Glomerular endothelial cell (primary cell): ENCODE measurements around the gene GPSM1. TPM values are rescaled to one million over a fixed set of nuclear protein-coding genes. Genes with fewer than 3 reads are reported as not detected.

Source experiments
- DNase-seq: peaks from one replicate; pipeline ENCODE4 v3.0.0-alpha.2; 2011; ENCODE audit warnings: low read depth, low spot score; ENCODE audit errors: extremely low read depth
- total RNA-seq: library from RNA; depleted of rRNA; stranded (reverse); fragments of >200 nt; gene quantifications from 2 replicates; pipeline ENCODE4 v1.2.3, GENCODE V29; 2015

GPSM1 gene
- total RNA-seq, 1 donor from 2014 or later = 45.0 TPM

- no peak for DNase-seq
Observed at GRCh38 chr9:136289651-136290507, 37.5 kb upstream of the GPSM1 start.

DNA sequence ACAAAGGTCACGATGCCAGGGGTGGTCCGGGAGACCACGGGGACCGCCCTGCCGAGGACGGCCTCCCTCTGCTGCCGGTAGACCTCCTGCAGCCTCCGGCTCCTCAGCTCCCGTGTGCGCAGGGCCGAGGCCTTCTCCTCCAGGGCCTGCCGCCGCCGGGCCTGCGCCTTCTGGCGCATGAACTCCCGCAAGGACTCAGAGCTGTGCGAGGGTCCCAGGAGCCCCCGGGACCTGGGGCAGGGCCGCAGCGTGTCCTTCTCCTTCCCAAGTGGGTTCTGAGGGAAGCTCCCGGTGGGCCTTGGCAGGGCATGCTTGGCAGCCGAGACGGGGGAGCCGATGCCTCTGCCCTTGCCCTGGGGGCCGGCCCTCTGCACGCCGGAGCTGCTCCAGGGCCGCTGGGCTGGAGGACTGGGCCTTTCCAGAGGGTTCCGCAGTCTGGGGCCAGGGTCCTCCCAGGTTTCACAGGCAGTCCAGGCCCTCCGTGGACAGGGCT, 36.8 kb upstream of the GPSM1 start:
- DNase-seq = no peak

- DNase-seq = no peak
Observed at GRCh38 chr9:136291306-136292025, 35.9 kb upstream of the GPSM1 start.

- no peak for DNase-seq
Observed at GRCh38 chr9:136292026-136292538, 35.3 kb upstream of the GPSM1 start.

DNA sequence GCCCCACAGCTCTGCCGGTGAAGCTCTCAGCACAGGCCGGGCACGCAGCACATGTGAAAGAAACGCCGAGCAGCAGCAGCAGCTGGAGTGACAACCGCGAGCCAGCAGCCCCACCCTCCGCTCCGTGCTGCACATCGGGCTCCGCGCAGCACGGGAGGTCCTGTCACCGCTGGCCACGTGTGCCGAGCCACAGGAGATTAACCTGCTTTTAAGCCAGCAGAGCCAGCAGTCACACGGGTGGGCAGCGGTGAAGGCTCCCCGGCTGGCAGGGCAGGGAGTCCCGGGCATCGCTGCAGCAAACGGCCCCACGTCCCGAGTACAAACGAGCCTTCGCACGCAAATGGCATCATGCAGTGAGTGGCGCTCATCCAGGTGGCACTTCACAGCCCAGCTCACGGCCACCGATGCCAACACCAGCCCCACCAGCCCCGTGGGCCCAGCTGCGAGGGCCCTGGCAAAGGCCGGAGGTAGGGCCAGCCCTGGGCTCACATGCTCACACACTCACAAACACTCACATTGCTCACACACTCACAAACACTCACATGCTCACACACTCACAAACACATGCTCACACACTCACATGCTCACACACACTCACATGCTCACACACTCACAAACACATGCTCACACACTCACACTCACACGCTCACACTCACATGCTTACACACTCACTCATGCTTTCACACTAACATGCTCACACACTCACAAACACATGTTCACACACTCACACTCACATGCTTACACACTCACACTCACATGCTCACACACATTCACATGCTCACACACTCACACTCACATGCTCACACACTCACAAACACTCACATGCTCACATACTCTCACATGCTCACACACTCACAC, 34.5 kb upstream of the GPSM1 start:
- DNase-seq = no peak

DNA sequence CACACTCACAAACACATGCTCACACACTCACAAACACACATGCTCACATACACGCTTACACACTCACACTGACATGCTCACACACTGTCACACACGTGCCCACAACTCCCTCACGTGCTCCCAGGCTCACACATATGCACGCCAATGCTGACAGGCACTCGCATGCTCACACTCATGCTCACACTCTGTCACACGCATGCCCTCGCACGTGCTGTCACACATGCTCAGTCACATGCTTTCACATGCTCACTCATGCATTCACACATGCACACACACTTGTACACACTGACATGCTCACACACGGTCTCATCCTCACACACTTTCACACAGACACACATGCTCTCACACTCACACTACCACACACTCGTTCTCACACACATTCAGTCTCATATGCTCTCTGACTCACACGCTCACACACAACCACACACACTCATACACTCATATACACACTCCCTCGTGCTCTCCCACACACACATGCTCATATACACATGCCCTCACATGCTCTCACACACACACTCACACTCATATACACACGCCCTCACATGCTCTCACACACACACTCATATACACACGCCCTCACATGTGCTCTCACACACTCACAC, 33.8 kb upstream of the GPSM1 start:
- DNase-seq = no peak

GRCh38 chr9:136294437-136294836, 32.9 kb upstream of the GPSM1 start:
- DNase-seq = no peak

DNA sequence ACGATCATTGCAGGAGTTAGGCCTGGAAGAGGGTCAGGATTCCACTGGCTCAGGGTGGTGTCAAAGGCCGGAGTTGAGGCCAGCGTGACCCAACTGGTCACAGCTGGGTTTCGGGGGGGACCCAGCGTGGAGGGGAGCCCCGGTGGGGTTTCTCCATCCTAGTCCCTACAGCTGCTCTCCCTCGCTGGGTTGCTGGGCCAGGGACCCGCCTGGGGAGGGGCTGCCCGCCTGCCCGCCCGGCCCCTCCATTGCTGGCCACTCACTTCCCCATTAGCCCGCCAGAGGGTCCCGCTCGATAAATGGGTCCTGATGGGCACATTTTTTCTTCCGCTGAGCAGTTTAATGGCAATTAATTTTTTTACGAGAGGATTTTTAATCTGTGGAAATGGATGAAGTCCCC, 32.3 kb upstream of the GPSM1 start:
- DNase-seq = no peak

GRCh38 chr9:136295542-136296433, 31.6 kb upstream of the GPSM1 start:
- no peak for DNase-seq

- DNase-seq = no peak
Observed at GRCh38 chr9:136296434-136297015, 30.8 kb upstream of the GPSM1 start.

GRCh38 chr9:136297016-136297691, 30.2 kb upstream of the GPSM1 start:
- no peak for DNase-seq

DNA sequence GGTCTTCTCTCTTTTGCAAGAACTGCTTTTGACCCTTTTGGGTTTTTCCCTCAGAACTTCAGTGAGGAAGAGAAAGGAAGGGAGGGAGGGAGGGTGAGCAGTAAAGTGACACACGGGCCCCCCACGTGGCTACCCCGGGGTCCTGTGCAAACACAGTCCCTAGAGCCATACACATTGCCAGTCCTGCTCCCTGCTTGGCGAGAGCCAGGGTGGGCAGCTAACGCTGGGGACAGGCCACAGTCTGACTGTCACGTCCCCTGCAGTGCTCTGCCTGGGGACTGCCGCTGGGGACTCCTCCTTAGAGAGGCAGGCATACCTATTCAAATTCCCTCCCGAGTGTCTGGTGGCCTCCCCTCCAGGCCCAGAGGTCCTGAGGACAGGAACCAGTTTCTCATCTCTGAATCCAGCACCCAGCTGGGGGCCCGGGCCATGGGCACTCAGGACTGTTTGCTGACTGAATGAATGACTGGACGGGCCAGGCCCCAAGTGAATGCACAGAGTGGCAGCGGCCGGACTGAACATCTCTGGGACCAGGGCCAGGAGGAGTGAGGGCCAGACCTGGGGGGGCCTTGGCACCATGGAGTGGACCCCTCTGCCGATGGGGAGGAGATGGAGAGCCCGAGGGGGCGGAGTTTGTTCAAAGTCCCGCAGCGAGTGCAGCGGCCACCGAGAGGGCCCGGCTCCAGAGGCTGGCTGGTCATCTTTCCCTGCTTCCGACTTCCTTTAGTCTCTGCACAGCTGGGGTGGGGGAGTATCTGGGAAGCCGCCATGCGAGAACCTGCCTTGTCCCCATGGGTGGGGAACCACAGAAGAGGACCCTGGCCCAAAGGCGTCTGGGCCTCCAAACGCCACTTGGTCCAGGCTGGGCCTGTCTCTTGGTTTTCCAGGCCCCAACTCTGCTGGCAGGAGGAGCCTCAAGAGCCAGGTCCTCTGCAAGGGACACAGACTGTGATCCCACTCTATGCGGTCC, 29.3 kb upstream of the GPSM1 start:
- no peak for DNase-seq

DNA sequence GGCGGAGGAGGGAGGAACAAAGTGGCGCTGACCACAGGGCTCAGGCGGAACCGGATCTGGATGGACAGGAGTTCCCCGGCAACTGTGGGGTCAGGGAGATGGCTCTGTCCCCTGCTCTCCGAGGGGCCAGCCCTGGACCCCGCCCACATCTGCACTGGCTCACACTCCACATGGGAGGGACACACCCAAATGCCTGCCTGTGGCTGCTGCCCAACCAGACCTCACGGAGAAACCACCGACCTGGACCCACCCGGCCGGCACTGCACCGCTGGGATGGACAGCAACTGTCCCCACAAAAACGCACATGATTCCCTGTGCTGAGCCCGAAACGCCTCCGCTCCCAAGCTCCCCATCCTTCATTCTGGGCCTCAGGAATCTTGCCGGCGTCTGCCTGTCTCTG, 28.2 kb upstream of the GPSM1 start:
- no peak for DNase-seq

GRCh38 chr9:136299541-136299940, 27.8 kb upstream of the GPSM1 start:
- no peak for DNase-seq

DNA sequence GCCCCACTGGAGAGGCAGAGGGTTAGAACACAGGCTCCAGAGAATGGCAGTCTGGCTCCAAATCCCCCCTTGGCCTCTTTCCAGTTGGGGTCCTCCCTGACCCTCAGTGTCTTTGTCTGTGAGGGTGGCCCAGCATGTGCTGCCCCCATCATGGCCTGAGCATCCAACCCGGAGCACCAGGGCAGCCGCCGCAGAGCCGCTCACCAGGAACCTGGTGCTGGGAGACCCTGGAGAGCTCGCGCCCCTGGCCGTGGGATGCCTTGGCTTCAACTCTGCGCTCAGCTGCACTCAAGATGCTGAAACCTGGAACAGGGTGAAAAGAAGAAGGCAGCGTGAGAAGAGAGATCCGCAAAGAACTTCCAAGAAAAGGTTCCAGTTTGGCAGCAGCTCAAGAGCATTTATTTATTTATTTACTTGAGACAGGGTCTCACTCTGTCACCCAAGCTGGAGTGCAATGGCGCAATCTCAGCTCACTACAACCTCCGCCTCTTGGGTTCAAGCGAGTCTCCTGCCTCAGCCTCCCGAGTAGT, 27.3 kb upstream of the GPSM1 start:
- no peak for DNase-seq

DNA sequence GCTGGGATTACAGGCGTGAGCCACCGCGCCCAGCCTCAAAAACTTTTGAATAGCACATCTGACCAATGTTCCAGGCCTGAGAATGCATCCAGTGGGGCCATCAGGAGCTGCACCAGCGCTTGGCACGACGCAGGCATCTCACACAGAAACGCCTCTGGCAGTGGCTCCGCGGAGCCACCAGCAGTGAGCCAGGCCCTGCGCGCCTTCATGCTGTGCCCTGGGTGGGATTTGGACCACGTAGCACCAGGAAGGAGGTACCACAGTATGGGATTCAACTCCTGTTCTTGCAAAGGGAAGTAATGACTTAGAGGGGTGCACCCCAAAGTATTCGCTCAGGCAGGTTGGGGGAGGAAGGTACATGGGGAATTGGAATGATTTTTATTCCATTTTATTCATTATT, 26.5 kb upstream of the GPSM1 start:
- DNase-seq = no peak

- no peak for DNase-seq
Observed at GRCh38 chr9:136302527-136302926, 24.8 kb upstream of the GPSM1 start.
